GM18520 (cell line): Measurements from ENCODE around the gene PARG.
"Not testable (repeated sequence)": the region's sequence is repeated elsewhere in the genome, so short reads cannot be mapped to it uniquely, and the experiment has no call there.

Experiments
- ATAC-seq: cut with Tn5 transposase; IDR thresholded peaks from one replicate; pipeline ENCODE4 v1.9.1; 2021; ENCODE audit not compliant: unreplicated experiment

The PARG gene

GRCh38 chr10:49908290-49909080 is 33.3 kb downstream of the PARG start:
- ATAC-seq: not testable (repeated sequence)

GRCh38 chr10:49903829-49904228 is 38.0 kb downstream of the PARG start:
- not testable (repeated sequence) for ATAC-seq

- not testable (repeated sequence) for ATAC-seq
Observed at GRCh38 chr10:49900406-49900805, 41.4 kb downstream of the PARG start.

GRCh38 chr10:49899999-49900398 is 41.8 kb downstream of the PARG start:
- not testable (repeated sequence) for ATAC-seq

- not testable (repeated sequence) for ATAC-seq
Observed at GRCh38 chr10:49890025-49890424, 51.8 kb downstream of the PARG start.

GRCh38 chr10:49884739-49885331 is 57.0 kb downstream of the PARG start:
- ATAC-seq: not testable (repeated sequence)

- ATAC-seq: not testable (repeated sequence)
Observed at GRCh38 chr10:49883852-49884251, 58.0 kb downstream of the PARG start.

- ATAC-seq: not testable (repeated sequence)
Observed at GRCh38 chr10:49882327-49882726, 59.5 kb downstream of the PARG start.

- not testable (repeated sequence) for ATAC-seq
Observed at GRCh38 chr10:49872740-49873139, 69.1 kb downstream of the PARG start.

- not testable (repeated sequence) for ATAC-seq
Observed at GRCh38 chr10:49871462-49871861, 70.4 kb downstream of the PARG start.

- ATAC-seq: not testable (repeated sequence)
Observed at GRCh38 chr10:49859933-49860332, 81.9 kb downstream of the PARG start.

- ATAC-seq: not testable (repeated sequence)
Observed at GRCh38 chr10:49858697-49859382, 83.0 kb downstream of the PARG start.

GRCh38 chr10:49849520-49849919 is 92.3 kb downstream of the PARG start:
- not testable (repeated sequence) for ATAC-seq

GRCh38 chr10:49844775-49845595 is 96.8 kb downstream of the PARG start:
- ATAC-seq: no peak

- ATAC-seq: not testable (repeated sequence)
Observed at GRCh38 chr10:49842333-49842628, 99.5 kb downstream of the PARG start.

GRCh38 chr10:49841615-49842332 is 100.1 kb downstream of the PARG start:
- ATAC-seq: no peak

GRCh38 chr10:49837685-49838084 is 104.1 kb downstream of the PARG start:
- no peak for ATAC-seq

GRCh38 chr10:49837051-49837478 is 104.8 kb downstream of the PARG start:
- no peak for ATAC-seq

- ATAC-seq: no peak
Observed at GRCh38 chr10:49834976-49835375, 106.9 kb downstream of the PARG start.

- no peak for ATAC-seq
Observed at GRCh38 chr10:49834201-49834600, 107.6 kb downstream of the PARG start.
